K562 (cell line): ENCODE data around the gene ITPR2.

ENCODE experiments used
- POLR2A ChIP-seq: fragments of 450-650 bp; conservative IDR thresholded peaks from 2 replicates; pipeline ENCODE4 v1.6.1; 2016
- YY1 ChIP-seq, 3 experiments: IDR thresholded peaks; 2 replicates each; pipeline ENCODE4 v1.6.1; 2011; ENCODE audit warnings: low read length in 2 of 3, mild to moderate bottlenecking in 2 of 3, moderate library complexity in 2 of 3, borderline replicate concordance in 1 of 3, control low read depth in 1 of 3, low read depth in 1 of 3; ENCODE audit not compliant: insufficient read depth in 3 of 3, insufficient replicate concordance in 2 of 3, control insufficient read depth in 1 of 3, insufficient read length in 1 of 3; ENCODE audit errors: extremely low read depth in 1 of 3

DNA sequence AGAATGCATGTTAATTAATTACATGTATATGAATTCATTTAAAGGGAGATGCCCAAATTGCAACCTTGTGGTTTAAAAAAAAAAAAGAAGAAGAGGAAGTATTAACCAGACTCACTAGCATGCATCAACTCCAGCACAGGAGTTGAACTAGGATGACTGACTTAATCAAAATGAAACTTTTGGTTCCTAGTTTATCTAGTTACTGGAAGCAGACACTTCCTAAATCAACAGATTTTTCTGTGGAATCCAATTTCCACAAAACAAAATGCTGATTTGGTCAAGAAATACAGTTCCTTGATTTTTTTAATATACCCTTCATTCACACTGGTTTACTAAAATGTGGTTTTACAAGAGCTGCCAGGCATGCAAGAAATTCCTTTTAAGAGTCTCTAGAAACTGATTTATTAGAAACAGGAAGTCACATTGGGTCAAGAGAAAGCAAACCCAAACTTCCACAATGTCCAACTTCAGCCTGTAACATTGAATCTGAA, 41.6 kb downstream of the ITPR2 start:
- TF ChIP-seq YY1 (IDR thresholded peaks at IDR 0.05; ENCODE audit: borderline replicate concordance in 1 of 3, control insufficient read depth in 1 of 3, extremely low read depth in 1 of 3, insufficient read depth in 3 of 3, insufficient read length in 1 of 3, insufficient replicate concordance in 2 of 3, low read depth in 1 of 3, low read length in 2 of 3) (no peak), POLR2A (no peak)
